ENCODE data around the gene PRLHR.
"Not testable (repeated sequence)": the region's sequence is repeated elsewhere in the genome, so short reads cannot be mapped to it uniquely, and the experiment has no call there.

Gene PRLHR

GRCh38 chr10:118595598-118596425 lies at the start of gene PRLHR:
TSS of gene PRLHR (minus strand) at chr10:118595648. CDS start at chr10:118595244, 404 bp downstream.
- no peak for DNase-seq

GRCh38 chr10:118642228-118642627 lies 46.8 kb upstream of the PRLHR start:
- no peak for DNase-seq

GRCh38 chr10:118638680-118639079 lies 43.2 kb upstream of the PRLHR start:
- no peak for DNase-seq

GRCh38 chr10:118635674-118636402 lies 40.4 kb upstream of the PRLHR start:
- no peak for DNase-seq

- no peak for DNase-seq
Measured at GRCh38 chr10:118633786-118634185, 38.3 kb upstream of the PRLHR start.

GRCh38 chr10:118629211-118629610 lies 33.8 kb upstream of the PRLHR start:
- no peak for DNase-seq

- no peak for DNase-seq
Measured at GRCh38 chr10:118628397-118628796, 32.9 kb upstream of the PRLHR start.

GRCh38 chr10:118626953-118627352 lies 31.5 kb upstream of the PRLHR start:
- DNase-seq, result no peak

- no peak for DNase-seq
Measured at GRCh38 chr10:118625504-118625903, 30.1 kb upstream of the PRLHR start.

GRCh38 chr10:118624747-118625146 lies 29.3 kb upstream of the PRLHR start:
- no peak for DNase-seq

- peak; percentile 9 for DNase-seq
Measured at GRCh38 chr10:118621304-118621942, 26.0 kb upstream of the PRLHR start.

GRCh38 chr10:118613863-118614262 lies 18.4 kb upstream of the PRLHR start:
- not testable (repeated sequence) for DNase-seq

GRCh38 chr10:118610577-118610976 lies 15.1 kb upstream of the PRLHR start:
- DNase-seq, result no peak

GRCh38 chr10:118607768-118608354 lies 12.4 kb upstream of the PRLHR start:
- DNase-seq, result no peak

GRCh38 chr10:118605694-118606093 lies 10.2 kb upstream of the PRLHR start:
- no peak for DNase-seq

- no peak for DNase-seq
Measured at GRCh38 chr10:118596426-118597124, 1.1 kb upstream of the PRLHR start.

- DNase-seq, result no peak
Measured at GRCh38 chr10:118595064-118595420, 406 bp downstream of the PRLHR start.

GRCh38 chr10:118594392-118595063 lies 920 bp downstream of the PRLHR start:
- DNase-seq, result no peak

GRCh38 chr10:118592675-118593330 lies 2.6 kb downstream of the PRLHR start:
- peak; percentile 91 for DNase-seq

GRCh38 chr10:118590334-118590733 lies 5.1 kb downstream of the PRLHR start:
- DNase-seq, result peak; percentile 91

GRCh38 chr10:118587881-118588651 lies 7.4 kb downstream of the PRLHR start:
- no peak for DNase-seq

Data from NCI-H345 (cell line).